Inflammatory macrophage treated with lipopolysaccharide for 4 hours (primary cell): ENCODE results near the gene ADORA2A.

Source experiments
- DNase-seq: peaks from one replicate; pipeline ENCODE4 v3.0.0-alpha.2; 2020

The ADORA2A gene

DNA sequence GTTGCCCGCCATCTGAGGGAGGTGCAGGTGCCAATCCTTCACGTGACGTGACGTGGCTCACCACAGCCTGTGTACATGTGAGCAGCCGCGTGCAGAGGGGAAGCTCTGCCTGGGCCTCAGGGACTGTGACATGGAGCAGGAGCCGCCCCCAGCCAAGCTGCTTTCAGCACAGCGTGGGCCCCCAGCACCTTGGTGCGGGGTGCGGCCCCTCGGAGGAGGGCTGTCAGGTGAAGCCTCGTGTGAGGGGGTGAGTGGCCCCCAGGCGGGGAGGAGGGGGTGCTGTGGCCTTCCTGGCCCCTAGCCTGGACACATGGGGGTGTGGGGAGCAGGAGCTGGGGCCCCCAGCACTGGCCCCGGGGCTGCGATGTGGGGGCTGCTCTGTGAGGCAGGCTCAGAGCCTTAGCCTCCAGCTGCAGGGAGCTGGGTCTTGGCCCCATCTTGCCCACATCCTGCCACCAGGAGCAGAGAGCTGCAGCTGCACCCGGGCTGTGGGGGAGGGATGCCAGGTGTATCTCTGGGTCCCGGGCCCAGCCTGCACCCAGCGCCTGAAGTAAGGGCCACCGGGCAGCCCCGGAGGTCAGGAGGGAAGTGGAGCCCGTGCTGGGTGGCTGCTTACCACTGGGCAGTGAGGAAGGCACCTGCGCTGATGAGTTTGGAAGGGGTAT, at the start of gene ADORA2A:
TSS of gene ADORA2A (plus strand) at position 100 of the 665 bp plus-strand sequence. CDS start 5,806 bp downstream, outside the sequence.
- no peak for DNase-seq

DNA sequence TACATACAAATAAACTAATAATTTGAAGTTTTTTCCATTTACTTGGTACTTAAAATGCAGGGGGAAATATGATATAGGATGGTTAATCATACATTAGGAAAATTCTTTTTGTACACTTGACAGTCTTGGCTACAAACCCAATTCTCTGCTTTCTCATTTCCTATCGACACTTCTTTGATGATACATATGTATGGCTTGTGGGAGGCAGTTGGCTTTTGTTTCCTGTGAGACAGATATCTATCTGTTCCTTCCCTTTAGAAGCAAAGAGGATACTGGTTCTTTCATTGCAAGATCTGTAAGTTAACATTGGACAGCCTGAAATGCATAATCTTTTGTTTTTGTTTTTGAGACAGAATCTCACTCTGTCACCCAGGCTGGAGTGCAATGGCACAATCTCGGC, 47.9 kb upstream of the ADORA2A start:
- peak; percentile 16 for DNase-seq

DNA sequence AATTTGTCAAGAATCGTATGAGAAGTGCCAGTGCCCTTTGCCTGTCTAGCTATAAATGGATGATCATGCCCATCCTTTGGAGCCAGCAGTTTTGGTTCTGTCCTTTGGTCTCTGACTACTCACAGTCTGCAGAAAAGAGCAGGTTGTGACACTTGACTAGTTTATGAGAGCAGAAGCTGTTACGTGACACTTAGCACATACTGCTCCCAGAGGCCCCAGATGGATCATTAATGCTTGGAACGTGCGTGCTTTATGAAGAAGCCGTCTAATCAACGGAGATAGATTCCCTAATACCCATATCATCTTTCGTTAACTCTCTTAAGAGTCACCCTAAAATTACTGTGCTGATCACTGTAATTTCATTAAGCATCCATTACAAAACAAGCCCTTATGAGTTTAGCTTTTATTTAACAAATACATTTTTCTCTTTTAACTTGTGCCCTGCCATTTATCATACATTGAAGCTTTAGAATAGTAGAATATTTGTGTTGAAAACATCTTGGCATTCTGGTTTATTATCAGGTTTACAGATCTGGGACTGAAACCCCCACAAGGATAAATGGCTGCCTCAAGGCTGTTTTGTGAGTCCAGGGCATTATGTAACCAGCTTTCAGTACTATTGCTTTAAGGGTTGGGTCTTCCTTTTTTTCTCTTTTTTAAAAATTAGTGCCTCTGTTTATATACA, 47.0 kb upstream of the ADORA2A start:
- no peak for DNase-seq

DNA sequence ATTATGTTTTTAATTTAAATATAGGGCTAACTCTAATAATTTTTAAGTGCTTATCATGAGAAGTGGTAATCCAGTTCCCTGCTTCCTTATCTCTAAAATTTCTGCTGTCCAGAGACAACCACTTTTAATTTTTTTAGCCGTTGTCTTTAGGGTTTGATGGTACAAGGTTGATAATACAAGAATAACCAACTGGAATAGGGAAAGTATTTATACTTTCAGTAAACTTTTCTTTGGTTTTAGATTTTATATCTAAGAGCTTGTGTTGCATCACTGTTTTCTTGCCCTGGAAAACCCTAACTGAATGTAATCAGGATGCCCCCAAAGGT, 46.5 kb upstream of the ADORA2A start:
- DNase-seq = no peak

DNA sequence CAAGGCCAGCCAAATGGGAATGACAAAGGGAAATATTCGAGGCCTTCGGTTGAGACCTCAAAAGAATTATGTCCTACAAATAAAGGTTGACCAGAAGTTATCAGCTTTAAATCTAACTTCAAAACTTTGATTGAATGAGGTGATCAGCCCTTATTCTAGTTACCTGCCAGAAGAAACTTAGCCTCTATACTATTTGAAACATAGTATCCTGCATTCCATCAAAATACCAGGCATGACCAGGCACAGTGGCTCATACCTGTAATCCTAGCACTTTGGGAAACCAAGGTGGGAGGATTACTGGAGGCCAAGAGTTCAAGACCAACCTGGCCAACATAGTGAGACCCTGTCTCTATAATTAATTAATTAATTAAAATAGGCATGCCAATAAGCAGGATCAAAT, 44.3 kb upstream of the ADORA2A start:
- DNase-seq = no peak

DNA sequence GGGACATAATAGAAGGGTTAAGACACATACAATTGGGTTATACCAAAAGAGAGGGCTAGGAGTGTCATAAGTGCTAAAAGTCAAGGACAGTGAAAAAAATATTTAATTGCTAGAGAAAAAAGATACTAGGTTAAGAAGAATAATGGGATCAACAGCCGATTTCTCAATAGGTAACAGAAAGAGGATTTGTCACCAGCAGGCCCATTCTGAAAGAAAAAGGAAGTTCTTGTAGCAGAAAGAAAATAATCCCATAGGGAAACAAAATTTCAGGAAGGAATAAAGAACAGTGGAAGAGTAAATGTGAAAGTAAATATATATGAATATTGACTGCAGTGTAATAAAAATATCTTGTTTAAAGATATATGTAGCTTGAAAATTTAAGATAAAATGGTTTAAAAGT, 43.3 kb upstream of the ADORA2A start:
- DNase-seq = peak; percentile 73

DNA sequence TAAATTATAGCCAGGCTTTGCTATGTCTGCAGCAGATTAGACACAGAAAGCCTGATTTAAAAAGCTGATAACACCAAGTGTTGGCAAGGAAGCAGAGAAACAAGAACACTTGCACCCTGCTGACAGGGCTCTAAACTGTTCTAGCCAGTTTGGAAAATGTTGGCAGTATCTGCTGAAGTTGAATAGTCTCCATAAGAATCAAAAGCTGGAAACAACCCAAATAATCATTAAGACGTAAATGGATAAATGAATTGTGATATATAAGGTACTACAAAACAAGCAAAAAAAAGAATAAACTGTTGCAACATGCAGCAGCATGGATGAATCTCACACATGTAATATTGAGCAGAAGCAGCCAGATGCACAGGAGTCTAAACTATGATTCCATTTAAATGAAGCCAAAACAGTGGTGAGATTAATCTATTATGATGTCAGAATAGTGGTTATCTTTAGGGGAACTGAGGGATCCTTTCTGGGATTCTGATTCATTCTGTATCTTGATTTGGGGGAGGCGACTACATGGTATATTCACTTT, 40.4 kb upstream of the ADORA2A start:
- no peak for DNase-seq

DNA sequence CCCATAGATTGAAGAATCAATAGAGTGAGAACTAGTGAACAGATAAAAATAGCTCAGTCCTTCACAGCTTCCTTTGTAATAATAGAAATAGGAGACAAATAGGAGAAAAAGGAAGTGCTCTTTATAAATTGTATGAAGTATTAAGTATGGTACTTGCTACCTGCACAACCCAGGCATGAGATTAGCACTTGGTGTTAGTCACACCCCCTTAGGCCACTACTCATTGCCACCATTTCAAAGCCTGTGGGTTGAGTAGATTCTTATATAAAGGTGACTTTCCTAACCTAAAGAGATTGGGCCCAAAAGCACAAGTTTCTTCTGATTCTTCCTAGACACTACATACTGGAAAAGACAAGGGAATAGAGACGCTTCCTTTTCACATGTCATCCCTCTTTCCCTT, 37.7 kb upstream of the ADORA2A start:
- no peak for DNase-seq

DNA sequence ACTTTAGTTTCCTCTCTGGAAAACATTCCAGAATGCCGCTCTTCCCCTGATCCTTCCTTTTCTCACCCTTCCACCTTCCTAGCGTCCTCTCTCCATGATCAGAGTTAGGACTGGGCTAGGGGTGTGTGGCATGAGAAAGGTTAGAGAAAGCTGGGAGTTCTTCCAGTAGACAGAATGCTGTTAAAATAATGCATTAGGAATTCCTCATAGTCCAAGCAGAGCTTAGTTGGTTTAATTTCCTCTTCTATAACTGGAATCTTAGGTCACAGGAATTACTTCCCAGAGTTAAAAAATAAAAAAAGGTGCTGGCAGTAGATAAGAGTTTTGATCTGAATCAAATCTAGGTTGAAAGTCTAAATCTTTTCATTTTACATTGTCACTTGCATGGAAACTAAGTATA, 37.2 kb upstream of the ADORA2A start:
- no peak for DNase-seq

DNA sequence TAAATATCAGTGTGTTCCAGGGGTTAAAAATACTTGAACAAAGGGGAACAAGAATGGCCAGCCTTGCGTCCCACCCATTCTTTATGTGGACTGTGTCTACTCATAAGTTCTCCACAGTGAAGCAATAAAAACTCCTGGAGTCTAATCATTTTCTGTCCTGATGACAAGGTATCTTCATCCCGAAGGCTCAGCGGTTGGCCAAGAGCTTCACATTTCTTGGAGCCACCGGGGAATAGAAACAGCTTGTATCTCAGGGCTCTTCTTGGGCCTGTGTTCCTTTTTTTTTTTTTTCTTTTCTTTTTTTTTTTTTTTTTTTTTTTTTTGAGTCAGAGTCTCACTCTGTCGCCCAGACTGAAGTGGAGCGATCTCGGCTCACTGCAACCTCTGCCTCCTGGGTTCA, 36.8 kb upstream of the ADORA2A start:
- DNase-seq = peak; percentile 48

DNA sequence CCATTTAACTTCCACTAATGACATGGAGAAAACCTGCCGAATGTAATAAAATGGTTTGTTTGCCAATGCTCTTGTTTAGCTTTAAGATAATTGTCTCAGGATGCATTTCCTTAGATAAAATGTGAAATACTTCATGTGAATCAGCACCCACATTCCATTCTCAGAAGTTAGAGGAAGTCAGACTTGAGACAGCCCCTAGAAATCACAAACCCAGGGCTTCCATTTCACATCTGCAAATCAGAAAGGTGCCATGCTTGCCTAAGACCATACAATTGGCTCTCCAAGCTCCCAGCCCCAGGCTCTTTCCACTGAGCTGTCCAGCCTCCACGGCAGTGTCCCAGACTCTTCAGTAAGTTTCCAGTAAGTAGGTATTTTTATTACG, 35.6 kb upstream of the ADORA2A start:
- peak; percentile 70 for DNase-seq

DNA sequence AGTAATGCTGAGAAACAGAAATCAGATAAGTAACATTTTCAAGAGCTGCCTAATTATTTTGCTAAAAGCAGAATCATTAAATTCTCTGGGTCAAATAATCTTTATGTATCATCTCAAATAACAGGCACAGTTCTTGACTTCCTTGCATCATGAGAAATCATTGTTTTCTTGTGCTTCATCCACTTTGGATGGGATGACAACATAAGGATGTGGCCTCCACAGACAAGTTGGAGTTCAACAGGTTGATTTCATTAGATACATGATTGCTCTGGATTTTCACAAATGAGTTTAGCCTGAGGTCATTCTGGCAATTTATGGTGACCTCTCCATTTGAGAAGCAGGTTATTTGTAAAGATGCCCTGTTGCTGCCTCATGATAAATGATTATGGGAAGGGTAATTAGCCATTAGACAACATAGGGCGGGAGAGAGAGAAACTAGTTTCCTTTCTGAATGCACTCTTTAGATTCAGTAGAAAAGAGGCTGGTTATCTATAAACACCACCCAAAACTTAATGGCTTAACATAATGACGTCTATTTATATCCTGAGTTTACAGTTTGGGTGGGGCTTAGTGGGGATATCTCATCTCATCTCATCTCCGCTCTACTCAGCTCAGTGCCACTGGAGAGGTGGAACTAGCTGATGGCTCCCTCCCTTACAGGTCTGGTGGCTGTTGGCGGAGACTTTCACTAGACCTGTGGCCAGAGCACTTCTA, 35.0 kb upstream of the ADORA2A start:
- no peak for DNase-seq

DNA sequence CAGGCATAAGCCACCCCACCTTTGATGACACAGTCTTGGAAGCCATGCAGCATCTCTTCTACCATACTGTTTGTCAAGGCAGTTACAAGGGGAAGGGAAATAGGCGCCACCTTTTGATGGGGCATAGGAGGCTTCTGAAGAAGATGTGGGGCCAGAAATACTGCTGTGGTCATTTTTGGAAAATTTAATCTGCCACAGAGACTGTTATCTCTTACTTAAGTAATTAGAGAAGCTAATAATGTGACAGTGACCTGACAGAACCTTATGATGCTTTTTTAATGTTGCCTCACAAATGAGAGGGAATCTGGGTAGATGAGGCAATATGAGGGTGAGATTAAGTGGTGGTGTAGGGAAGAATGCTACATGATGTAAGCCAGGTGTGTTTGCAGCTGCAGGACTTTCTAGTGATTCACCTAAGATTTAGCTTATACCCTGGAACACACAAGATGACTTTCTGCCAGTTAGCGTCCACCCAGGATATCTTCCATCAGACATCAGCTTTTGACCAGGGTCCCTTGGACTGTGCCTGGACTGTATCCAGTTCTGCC, 34.3 kb upstream of the ADORA2A start:
- peak; percentile 16 for DNase-seq

DNA sequence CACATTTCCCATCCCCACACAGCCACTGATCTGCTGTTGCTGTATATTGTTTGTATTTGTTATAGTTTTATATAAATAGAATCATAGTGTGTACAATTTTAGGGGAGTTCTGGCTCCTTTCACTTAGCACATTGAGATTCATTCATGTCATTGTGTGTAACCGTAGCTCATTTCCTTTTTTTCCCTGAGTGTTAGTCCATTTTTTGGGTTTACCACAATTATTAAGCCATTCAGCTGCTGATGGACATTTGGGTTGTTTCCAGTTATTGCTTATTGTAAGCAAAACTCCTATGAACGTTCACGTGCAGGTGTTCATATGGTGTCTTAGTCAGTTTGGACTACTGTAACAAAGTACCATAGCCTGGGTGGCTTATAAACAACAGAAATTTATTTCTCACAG, 33.6 kb upstream of the ADORA2A start:
- DNase-seq = peak; percentile 64

DNA sequence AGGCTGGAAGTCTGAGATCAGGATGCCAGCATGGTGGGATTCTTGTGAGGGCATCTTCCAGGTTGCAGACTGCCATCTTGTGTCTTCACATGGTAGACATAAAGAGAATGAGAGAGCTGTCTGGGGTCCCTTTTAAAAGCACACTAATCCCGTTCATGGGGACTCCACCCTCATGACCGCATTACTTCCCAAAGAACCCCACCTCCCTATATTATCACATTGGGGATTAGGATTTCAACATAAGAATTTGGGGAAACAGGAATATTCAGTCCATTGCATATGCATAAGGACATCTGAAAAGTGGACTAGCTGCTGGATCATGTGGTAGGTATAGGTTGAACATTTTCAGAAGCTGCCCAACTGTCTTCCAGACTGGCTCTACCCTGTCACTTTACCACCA, 33.1 kb upstream of the ADORA2A start:
- no peak for DNase-seq

DNA sequence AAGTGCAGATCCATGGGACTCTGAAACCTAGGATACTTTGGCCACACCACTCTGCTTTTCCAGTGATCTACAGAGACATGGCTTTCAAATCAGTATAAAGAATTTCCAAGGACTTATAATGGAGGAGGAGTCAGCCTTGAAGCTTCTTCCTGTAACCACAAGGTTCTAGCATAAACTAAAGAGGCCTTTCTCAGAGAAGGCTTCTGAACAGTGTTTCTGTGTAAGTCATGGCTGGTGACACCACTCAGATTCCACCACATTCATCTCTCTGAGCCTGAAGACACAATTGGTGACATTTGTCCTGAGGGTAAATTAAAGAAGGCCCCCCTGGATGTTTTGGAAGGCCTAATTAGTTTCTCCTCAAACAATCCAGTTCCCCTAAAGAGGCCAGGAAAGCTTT, 29.0 kb upstream of the ADORA2A start:
- no peak for DNase-seq

DNA sequence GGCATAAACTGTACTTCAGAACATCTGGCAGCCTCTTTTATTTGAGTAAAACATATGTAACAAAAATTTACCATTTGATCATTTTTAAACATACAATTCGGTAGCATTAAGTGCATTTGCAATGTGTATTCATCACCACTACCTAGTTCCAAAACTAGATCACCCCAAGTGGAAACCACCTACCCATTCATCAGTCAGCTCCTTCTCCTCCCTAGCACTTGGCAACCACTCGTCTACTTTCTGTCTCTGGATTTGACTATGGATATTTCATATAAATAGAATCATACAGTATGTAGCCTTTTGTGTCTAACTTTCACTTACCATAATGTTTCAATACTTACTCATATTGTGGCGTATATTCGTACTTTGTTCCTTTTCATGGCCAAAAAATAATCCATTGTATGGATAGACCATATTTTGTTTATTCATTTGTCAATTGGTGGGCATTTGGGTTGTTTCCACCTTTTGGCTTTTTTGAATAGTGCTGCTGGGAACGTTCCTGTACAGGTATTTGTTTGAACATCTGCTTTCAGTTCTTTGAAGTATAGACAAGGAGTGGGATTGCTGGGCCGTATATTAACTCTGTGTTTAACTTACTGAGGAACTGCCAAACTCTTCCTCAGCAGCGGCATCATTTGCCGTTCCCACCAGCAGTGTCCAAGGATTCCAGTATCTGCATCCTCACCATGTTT, 27.2 kb upstream of the ADORA2A start:
- peak; percentile 57 for DNase-seq

DNA sequence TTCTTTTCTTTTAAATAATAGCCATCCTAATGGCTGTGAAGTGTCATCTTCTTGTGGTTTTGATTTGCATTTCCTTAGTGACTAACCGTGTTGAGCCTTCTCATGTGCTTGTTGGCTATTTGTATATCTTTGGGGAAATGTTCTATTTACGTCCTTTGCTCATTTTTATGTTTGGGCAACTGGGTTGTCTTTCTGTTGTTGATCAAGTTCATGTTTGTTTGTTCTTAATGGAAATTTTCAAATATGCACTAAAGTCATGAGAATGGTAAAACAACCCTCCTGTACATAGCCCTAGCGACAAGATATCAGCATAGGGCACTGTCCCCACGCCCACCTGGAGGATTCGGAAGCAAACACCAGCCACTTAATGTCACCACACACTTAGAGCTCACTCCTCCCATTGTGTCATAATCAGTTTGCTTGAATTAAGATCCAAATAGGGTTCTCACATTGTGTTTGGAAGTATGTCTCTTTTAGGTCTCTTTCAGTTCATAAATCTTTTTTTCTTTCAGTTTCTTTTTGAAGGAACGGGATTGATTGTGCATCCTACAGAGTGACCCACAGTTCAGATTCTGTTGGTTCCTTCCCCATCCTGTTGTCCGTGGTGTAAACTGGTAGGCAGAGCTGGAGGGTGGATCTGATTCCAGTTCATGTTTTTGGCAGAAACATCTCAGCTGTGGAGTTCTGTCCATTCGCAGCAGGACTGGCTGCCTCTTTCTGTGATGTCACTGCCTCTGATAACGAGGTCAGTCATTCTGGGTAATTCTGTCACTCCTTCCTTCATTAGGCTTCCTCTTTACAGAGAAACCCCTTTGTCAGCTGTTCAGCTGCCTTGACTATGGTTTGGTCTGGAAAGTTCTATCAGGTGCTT, 26.4 kb upstream of the ADORA2A start:
- peak; percentile 96 for DNase-seq

DNA sequence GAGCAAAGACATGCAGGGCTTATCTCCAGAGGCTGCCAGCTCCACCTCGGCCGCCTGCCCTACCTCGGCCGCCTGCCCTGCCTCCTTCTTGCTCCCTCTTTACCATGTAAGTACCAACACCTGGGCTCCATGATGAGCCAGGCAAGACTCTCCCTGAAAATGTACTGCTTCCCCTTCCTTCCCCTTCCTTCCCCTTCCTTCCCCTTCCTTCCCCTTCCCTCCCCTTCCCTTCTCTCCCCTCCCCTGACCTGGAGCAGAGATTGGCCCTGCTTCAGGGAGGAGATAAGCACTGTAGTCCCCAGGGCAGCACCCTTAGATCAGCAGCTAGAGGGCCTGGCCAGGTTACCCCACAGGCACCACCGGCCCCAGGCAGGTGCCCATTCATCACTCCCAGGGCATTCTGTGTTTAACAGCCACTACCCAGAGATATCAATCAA, 25.4 kb upstream of the ADORA2A start:
- peak; percentile 62 for DNase-seq

DNA sequence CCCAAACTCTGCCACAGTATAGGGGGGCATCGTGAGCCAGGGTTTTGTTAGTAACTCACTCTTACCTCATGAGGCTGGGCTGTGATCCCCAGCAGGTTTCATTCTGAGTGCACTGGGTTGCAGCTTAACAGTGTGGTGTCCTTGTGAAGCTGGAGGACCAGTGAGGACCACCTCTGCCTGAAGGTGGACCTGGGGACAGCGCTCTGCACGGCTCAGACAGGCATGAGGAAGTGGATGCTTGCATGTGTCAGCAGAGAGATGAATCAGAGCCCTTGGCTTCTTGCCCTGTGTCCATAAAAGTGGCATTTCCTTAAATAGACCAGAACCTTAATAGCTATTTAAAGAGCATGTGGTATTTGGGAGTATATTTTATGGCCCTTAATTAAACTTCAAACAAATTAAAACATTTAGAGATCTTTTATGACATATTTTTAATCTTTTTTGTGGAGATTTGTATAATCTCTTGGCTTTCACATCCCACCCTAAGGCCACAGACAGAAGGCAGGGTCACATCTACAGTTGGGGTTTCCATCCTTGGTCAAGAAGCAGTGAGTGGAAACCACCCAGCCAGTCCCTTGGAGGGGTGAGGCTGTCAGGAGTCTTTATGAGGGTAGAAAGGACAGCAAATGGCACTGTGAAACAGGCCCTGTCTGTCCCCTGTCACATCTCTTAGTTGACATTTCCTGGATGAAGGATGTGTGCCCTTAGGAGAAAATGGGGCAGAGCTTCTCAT, 24.8 kb upstream of the ADORA2A start:
- peak; percentile 98 for DNase-seq

DNA sequence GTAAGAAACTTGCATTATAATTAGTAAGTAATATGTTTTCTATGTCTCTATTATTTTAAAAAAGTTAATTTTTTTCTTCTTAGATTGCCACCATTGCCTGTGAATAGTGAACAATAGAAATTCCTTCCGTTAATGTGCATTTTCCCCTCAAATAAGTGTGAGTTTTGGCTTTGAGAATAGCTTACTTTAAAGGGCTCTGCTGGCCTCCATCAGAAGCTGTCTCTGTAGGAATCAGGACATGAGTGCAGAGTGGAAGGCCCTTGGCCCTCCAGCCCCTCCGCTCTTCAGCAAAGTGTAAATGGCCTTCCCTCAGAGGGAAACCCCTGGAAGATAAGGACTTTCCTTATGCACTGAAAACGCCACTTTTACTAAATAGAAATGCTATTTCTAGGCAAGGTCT, 24.1 kb upstream of the ADORA2A start:
- DNase-seq = no peak
